ENCODE measurements around the gene MAP3K5.

MAP3K5 gene

DNA sequence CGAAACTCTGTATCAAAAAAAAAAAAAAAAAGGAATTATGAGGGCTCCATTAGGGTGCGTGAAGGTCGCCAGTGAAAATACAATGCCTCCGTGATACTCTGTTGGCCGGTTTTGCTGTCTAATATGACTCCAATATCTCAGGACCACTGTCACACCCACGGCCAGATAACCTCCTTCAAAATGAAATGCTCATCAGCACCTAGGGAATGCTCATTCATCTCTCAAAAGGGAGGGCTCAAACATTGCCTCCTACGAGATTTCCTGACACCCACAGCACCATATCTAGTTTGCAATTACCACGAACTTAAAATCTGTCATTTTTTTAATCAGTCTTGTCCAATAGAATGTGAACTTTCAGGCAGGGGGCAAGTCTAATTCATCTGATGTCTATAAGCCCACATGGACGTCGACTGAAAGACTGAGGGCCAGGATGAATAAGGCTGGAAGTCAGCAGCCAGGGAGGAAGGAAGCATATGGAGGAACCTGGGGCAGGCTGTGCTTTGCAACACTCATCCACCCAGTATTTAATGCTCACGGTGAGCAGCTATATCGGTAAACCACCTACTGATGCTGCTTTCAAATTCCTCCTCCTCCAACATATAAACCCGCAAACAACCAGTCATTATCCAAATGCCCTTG, 42.8 kb downstream of the MAP3K5 start:
- TF ChIP-seq CTCF (IDR thresholded peaks at IDR 0.05; ENCODE audit: insufficient read depth, low read depth, low read length, missing control alignments) = no peak
- H3K4me3 ChIP-seq (ENCODE audit: low read length) = no peak overlapping the region
- DNase-seq (ENCODE audit: low read depth) = no peak

DNA sequence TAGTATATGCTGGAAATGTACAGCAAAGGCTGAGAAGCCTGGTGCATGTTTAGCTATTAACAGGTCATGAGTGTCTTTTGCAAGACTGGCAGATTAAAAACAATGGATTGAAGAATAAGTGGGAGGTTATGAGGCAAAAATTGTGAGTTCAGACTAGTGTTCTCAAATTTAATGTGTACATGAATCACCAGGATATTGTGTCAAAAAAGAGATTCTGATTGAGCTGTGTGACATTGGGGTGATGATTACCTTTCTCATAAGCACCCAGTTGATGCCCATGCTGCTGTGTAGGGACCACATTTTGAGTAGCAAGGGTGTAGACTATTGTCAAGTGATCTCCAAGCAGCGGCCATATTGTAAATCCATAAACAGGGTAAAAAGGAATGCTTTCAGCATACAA, 44.8 kb downstream of the MAP3K5 start:
- no peak for DNase-seq (ENCODE audit: low read depth)
- TF ChIP-seq CTCF (IDR thresholded peaks at IDR 0.05; ENCODE audit: insufficient read depth, low read depth, low read length, missing control alignments) = no peak
- no peak overlapping the region for H3K4me3 ChIP-seq (ENCODE audit: low read length)

- no peak overlapping the region for H3K4me3 ChIP-seq (ENCODE audit: low read length)
- no peak for TF ChIP-seq CTCF (IDR thresholded peaks at IDR 0.05; ENCODE audit: insufficient read depth, low read depth, low read length, missing control alignments)
- DNase-seq (ENCODE audit: low read depth) = no peak
Measured at GRCh38 chr6:136745300-136745699, 47.0 kb downstream of the MAP3K5 start.

DNA sequence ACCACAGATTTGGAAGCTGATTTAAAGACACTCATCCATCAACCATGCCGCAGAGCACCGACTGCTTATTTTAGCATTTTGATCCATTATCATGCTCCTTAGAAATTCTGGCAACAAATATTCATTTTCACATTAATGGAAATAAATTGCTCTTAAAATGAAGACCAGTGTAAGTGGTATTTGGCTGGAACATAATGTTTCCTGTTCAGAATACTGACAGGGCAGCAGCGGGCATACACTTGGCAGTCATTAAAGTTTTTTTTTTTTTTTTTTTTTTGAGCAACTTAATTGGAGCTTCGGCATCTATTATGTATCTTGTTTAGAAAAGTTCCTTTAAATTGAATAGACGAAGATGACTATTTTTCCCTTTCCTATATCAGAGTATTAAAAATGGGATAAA, 47.4 kb downstream of the MAP3K5 start:
- no peak overlapping the region for H3K4me3 ChIP-seq (ENCODE audit: low read length)
- no peak for DNase-seq (ENCODE audit: low read depth)
- no peak for TF ChIP-seq CTCF (IDR thresholded peaks at IDR 0.05; ENCODE audit: insufficient read depth, low read depth, low read length, missing control alignments)

DNA sequence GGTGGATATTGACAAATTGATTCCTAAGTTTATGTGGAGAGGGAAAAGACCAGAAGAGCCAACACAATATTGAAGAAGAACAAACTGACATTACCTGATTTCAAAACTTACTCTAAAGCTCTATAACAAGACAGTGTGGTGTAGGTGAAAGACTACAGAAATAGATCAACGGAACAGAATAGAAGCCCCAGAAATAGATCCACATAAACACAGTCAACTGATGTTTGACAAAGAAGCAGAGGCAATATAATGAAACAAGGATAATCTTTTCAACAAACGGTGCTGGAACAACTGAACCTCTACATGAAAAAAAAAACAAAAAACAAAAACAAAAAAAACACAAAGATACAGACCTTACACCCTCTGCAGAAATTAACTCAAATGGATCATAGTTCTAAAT, 50.2 kb downstream of the MAP3K5 start:
- no peak overlapping the region for H3K4me3 ChIP-seq (ENCODE audit: low read length)
- no peak for TF ChIP-seq CTCF (IDR thresholded peaks at IDR 0.05; ENCODE audit: insufficient read depth, low read depth, low read length, missing control alignments)
- no peak for DNase-seq (ENCODE audit: low read depth)

- H3K4me3 ChIP-seq (ENCODE audit: low read length) = no peak overlapping the region
- TF ChIP-seq CTCF (IDR thresholded peaks at IDR 0.05; ENCODE audit: insufficient read depth, low read depth, low read length, missing control alignments) = no peak
- DNase-seq (ENCODE audit: low read depth) = peak; percentile 60
Measured at GRCh38 chr6:136740050-136740974, 52.0 kb downstream of the MAP3K5 start.
